Peyer's patch (tissue), 4 donors: Measurements from ENCODE around the gene FAM25G. TPM values are rescaled to one million over a fixed set of nuclear protein-coding genes. Genes with fewer than 3 reads are reported as not detected.

Source experiments
- DNase-seq, 3 donors: peaks; one replicate each; pipeline ENCODE4 v3.0.0-alpha.2; 2017 to 2019
- H3K27ac ChIP-seq, 4 donors: fragments of 200-600 bp; sonication (generic); one replicate each; pipeline ENCODE4 v1.5.1; 2016 to 2019
- H3K27me3 ChIP-seq, 2 donors: fragments of 200-600 bp; sonication (generic); one replicate each; pipeline ENCODE4 v1.5.1; 2019
- H3K36me3 ChIP-seq, 3 donors: fragments of 200-600 bp; sonication (generic); one replicate each; pipeline ENCODE4 v1.5.1; 2016 to 2019
- H3K4me1 ChIP-seq, 4 donors: fragments of 200-600 bp; sonication (generic); one replicate each; pipeline ENCODE4 v1.5.1; 2016 to 2019
- H3K4me3 ChIP-seq, 4 donors: fragments of 200-600 bp; sonication (generic); 1 replicate in 3 of 4; 2 replicates in 1 of 4; pipeline ENCODE4 v1.5.1; 2016 to 2019; ENCODE audit warnings: mild to moderate bottlenecking in 1 of 4
- H3K9me3 ChIP-seq, 4 donors: fragments of 200-600 bp; sonication (generic); one replicate each; pipeline ENCODE4 v1.5.1; 2016 to 2019; ENCODE audit warnings: mild to moderate bottlenecking in 1 of 4
- POLR2A ChIP-seq, 2 donors: fragments of 450-650 bp; IDR thresholded peaks; one replicate each; pipeline ENCODE4 v1.5.1; 2017; ENCODE audit warnings: antibody characterized with exemption in 2 of 2, mild to moderate bottlenecking in 2 of 2, moderate library complexity in 2 of 2
- small RNA-seq, 2 donors: library from RNA; depleted of rRNA; stranded (forward); fragments of <200 nt; gene quantifications; one replicate each; pipeline ENCODE3, GENCODE V24; 2016
- total RNA-seq, 4 donors: library from RNA; depleted of rRNA; stranded (reverse); fragments of >200 nt; gene quantifications; one replicate each; pipeline ENCODE4 v1.1.0, GENCODE V29; 2016
- TF ChIP-seq, protein P1 (sequence below), 6 experiments: fragments of 450-650 bp in 4 of 6; fragments of 200-600 bp in 2 of 6; sonication (generic) in 1 of 6; IDR thresholded peaks; one replicate each; pipeline ENCODE4 v1.5.1; 2017 to 2019; ENCODE audit warnings: antibody characterized with exemption in 6 of 6, mild to moderate bottlenecking in 3 of 6, moderate library complexity in 1 of 6

FAM25G gene
- total RNA-seq, 4 donors from 2014 or later: not detected

DNA sequence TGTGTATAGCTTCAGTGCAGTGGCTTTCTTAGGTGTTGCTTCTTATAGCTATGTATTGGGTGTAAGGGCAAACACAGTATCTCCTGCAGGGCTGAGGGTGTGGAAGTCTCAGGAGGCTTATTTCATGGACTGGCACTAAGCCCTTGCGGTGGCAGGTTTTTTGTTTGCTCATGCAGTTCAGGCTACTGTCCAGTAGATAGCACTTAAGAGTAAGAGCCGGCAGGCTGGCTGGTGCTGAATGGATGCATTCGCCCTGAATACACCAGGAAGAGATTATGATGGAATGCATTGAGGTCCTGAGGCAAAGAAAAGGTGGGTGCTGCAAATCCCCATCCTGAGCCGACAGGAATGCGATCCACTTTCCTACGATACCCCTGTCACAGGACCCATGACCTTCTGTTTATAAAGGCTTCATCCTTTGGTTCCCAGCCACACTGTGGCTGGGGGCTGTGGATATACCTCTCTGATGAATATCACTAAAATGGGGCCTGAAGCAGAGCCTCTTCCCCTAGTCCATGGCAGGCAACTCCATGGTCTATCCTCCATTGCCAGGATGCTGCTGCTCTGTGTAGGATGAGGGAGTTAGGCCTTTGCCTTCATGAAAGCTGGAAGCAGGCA is 52.5 kb downstream of the FAM25G start:
- TF ChIP-seq, protein P1, sequence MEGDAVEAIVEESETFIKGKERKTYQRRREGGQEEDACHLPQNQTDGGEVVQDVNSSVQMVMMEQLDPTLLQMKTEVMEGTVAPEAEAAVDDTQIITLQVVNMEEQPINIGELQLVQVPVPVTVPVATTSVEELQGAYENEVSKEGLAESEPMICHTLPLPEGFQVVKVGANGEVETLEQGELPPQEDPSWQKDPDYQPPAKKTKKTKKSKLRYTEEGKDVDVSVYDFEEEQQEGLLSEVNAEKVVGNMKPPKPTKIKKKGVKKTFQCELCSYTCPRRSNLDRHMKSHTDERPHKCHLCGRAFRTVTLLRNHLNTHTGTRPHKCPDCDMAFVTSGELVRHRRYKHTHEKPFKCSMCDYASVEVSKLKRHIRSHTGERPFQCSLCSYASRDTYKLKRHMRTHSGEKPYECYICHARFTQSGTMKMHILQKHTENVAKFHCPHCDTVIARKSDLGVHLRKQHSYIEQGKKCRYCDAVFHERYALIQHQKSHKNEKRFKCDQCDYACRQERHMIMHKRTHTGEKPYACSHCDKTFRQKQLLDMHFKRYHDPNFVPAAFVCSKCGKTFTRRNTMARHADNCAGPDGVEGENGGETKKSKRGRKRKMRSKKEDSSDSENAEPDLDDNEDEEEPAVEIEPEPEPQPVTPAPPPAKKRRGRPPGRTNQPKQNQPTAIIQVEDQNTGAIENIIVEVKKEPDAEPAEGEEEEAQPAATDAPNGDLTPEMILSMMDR (IDR thresholded peaks at IDR 0.05): peak in 4 of 6 experiments; percentile 34 to 86 (median 82)
- TF ChIP-seq POLR2A (IDR thresholded peaks at IDR 0.05): no peak
- Histone ChIP-seq H3K4me1 (no peaks in the 10 kb centered on the region), H3K27ac (no peak overlapping the region), H3K27me3 (no peaks in the 10 kb centered on the region), H3K36me3 (no peaks in the 10 kb centered on the region), H3K4me3 (no peak overlapping the region), H3K9me3 (no peaks in the 10 kb centered on the region)
- DNase-seq: peak in 2 of 3 donors; percentile 57 to 74

Small RNA genes lying within 50 kb of the gene (small RNA-seq; reads per million reads assigned to genes)
- gene AL591684.3 (0 reads per million in 2 donors), gene RNA5SP312 (0 reads per million in 2 donors)

Other genes with a start within 250 kb of the FAM25G start
- under 1 TPM in 1 of 4 donors, not detected in 3; 0.35 TPM for gene GDF10, start 191.5 kb downstream of the FAM25G start, total RNA-seq
- gene GDF2, start 169.2 kb downstream of the FAM25G start, total RNA-seq: not detected
- not detected for gene RBP3, start 143.3 kb downstream of the FAM25G start, total RNA-seq
- 10 to 100 TPM in 3 of 4 donors, 1 to 10 TPM in 1; 4.1 to 23.5 (median 16.1) TPM for gene ZNF488, start 107.4 kb downstream of the FAM25G start, total RNA-seq
- gene ANXA8, start 7.6 kb downstream of the FAM25G start, total RNA-seq: not detected
- gene AGAP9, start 31.9 kb upstream of the FAM25G start, total RNA-seq: 10 to 100 TPM; 10.7 to 84.3 (median 49.6) TPM